Duodenal mucosa (tissue), 2 donors: ENCODE data around the gene STK17A.

Experiments used
- H3K27ac ChIP-seq: one replicate; pipeline ENCODE4 v1.7.0; 2013; ENCODE audit warnings: low read depth, low read length
- H3K27me3 ChIP-seq, 2 donors: one replicate each; pipeline ENCODE4 v1.7.0; 2013; ENCODE audit warnings: low read length in 2 of 2, control low read depth in 1 of 2; ENCODE audit not compliant: insufficient read depth in 2 of 2, control insufficient read depth in 1 of 2
- H3K36me3 ChIP-seq, 2 donors: one replicate each; pipeline ENCODE4 v1.7.0; 2013; ENCODE audit warnings: low read length in 2 of 2, control low read depth in 1 of 2; ENCODE audit not compliant: insufficient read depth in 2 of 2, control insufficient read depth in 1 of 2
- H3K4me1 ChIP-seq, 2 donors: one replicate each; pipeline ENCODE4 v1.7.0; 2013; ENCODE audit warnings: low read length in 2 of 2, control low read depth in 1 of 2; ENCODE audit not compliant: insufficient read depth in 2 of 2, control insufficient read depth in 1 of 2
- H3K4me3 ChIP-seq, 2 donors: one replicate each; pipeline ENCODE4 v1.7.0; 2013; ENCODE audit warnings: low read length in 2 of 2, low read depth in 1 of 2
- H3K9ac ChIP-seq, 2 donors: one replicate each; pipeline ENCODE4 v1.7.0; 2013; ENCODE audit warnings: low read length in 2 of 2, low read depth in 1 of 2
- H3K9me3 ChIP-seq, 2 donors: one replicate each; pipeline ENCODE4 v1.7.0; 2013; ENCODE audit warnings: low read length in 2 of 2, control low read depth in 1 of 2; ENCODE audit not compliant: control insufficient read depth in 1 of 2

The STK17A gene

DNA sequence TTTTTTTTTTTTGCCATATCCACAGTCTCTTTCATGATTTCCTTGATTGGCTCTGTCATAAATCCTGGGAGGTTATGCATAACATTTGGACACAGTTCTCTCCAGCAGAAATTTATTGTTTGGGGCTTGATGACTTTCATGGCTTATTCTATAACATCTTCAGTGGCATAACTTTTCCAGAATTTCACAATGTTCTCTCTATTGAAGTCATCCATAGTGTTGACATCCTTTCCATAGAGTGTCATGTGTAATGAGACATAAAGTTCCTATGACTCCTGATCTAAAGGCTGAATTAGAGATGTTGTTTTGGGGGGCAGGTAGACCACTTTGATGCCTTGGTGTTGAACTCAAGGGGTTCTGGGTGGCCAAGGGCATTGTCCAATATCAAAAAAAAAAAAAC, 36.7 kb upstream of the STK17A start:
- Histone ChIP-seq H3K4me3 (no peak overlapping the region), H3K9ac (no peak overlapping the region), H3K9me3 (peaks cover 0 to 2% of the 10 kb centered on the region in 2 donors)

DNA sequence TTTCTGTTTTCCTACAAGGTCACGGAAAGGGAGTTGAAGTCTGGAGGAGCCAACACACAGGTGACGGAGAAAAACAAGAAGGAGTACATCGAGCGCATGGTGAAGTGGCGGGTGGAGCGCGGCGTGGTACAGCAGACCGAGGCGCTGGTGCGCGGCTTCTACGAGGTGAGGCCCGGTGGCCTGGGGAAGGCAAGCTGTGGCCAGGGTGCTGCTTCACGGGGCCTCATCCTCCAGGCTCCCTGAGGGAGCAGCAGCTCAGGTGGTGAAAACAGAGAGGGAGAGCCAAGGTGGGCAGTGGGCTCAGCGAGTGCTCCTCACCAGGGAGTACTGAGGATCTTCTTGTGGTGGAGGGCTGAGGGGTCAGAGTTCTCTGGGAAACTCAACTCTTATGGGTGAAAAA, 32.5 kb upstream of the STK17A start:
- H3K27me3 ChIP-seq = no peaks in the 10 kb centered on the region
- no peaks in the 10 kb centered on the region for H3K36me3 ChIP-seq
- H3K27ac ChIP-seq = no peak overlapping the region
- peaks cover 0 to 2% of the 10 kb centered on the region in 2 donors for H3K9me3 ChIP-seq
- H3K4me3 ChIP-seq = no peak overlapping the region
- peaks cover 0 to 4% of the 10 kb centered on the region in 2 donors for H3K4me1 ChIP-seq
- no peak overlapping the region for H3K9ac ChIP-seq

More for the DNA sequence above, 36.7 kb upstream of the STK17A start:
- no peaks in the 10 kb centered on the region for H3K4me1 ChIP-seq
- no peaks in the 10 kb centered on the region for H3K27me3 ChIP-seq
- no peaks in the 10 kb centered on the region for H3K36me3 ChIP-seq
- H3K27ac ChIP-seq = no peak overlapping the region

DNA sequence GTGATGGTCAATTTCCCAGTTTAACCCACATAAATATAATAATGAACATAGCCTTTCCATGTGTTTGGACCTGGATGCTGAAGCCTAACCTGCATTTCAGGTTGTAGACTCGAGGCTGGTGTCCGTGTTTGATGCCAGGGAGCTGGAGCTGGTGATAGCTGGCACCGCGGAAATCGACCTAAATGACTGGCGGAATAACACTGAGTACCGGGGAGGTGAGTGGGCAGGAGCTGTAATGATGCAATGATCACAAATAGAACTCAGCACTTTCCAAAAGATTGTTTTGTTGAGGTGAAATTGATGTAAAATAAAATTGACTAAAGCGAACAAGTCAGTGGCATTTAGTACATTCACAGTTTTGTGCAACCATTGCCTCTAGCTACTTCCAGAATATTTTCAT, 30.8 kb upstream of the STK17A start:
- Histone ChIP-seq H3K4me3 (no peak overlapping the region), H3K36me3 (no peaks in the 10 kb centered on the region), H3K9me3 (no peaks in the 10 kb centered on the region), H3K27me3 (no peaks in the 10 kb centered on the region), H3K27ac (no peak overlapping the region), H3K9ac (no peak overlapping the region), H3K4me1 (peaks cover 0 to 4% of the 10 kb centered on the region in 2 donors)

DNA sequence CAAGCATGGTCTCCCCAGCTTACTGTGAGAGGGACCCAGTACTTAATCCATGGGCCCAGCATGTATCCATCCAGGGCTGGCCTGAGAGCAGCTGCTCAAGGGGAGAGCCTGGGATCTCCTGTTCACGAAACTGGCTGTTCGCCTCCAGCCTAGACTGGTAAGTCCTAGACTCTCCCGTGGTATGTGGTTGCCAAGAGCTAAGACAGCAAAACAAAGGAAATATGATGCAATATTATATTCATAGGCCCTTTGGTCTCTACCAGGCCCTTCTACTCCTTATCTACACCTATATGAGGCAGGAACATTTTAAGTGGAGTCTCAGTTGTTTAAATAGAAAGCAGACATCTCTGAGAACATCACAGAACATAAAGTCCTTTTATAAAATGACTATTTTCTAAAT, 28.9 kb upstream of the STK17A start:
- Histone ChIP-seq H3K4me3 (no peak overlapping the region), H3K27me3 (no peaks in the 10 kb centered on the region), H3K4me1 (peaks cover 0 to 4% of the 10 kb centered on the region in 2 donors), H3K9me3 (no peaks in the 10 kb centered on the region), H3K27ac (no peak overlapping the region), H3K9ac (no peak overlapping the region), H3K36me3 (no peaks in the 10 kb centered on the region)

GRCh38 chr7:43554423-43554822, 28.5 kb upstream of the STK17A start:
- Histone ChIP-seq H3K4me3 (no peak overlapping the region), H3K36me3 (no peaks in the 10 kb centered on the region), H3K9ac (no peak overlapping the region), H3K9me3 (no peaks in the 10 kb centered on the region), H3K27ac (no peak overlapping the region), H3K4me1 (peaks cover 0 to 4% of the 10 kb centered on the region in 2 donors), H3K27me3 (no peaks in the 10 kb centered on the region)

DNA sequence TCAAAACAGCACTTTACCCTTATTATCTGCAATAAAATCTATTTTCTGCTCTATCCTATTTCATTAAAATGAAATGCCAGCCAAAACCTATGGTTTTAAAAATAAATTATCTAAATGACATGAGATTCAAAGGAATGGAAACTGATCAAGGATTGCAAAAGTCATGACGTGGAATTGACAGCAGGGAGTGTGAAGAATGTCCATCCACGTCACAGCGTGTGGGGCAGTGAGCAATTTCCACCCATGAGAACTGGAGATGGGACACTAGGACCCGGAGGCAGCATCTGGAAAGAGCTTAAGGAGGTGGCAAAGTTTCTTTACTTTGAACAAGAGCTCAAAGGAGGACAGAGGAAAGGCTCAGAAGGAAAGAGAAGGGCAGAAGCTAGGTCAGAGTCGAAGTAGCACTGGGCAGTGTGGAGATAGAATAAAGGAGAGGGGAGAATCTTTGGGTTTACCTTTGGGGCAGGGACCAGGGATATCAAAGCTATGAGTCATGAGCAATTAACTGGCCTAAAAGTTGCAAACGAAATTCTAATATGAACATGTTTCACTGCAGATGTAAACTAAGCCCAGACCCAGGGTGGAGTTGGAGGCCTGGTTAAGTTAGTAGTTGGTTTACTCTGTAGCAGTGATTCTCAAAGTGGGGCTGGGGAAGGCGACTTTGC, 24.9 kb upstream of the STK17A start:
- H3K4me1 ChIP-seq = peaks cover 0 to 4% of the 10 kb centered on the region in 2 donors
- H3K36me3 ChIP-seq = no peaks in the 10 kb centered on the region
- H3K9me3 ChIP-seq = no peaks in the 10 kb centered on the region
- H3K27ac ChIP-seq = no peak overlapping the region
- peaks cover 0 to 5% of the 10 kb centered on the region in 2 donors for H3K27me3 ChIP-seq
- H3K9ac ChIP-seq = no peak overlapping the region
- no peak overlapping the region for H3K4me3 ChIP-seq

DNA sequence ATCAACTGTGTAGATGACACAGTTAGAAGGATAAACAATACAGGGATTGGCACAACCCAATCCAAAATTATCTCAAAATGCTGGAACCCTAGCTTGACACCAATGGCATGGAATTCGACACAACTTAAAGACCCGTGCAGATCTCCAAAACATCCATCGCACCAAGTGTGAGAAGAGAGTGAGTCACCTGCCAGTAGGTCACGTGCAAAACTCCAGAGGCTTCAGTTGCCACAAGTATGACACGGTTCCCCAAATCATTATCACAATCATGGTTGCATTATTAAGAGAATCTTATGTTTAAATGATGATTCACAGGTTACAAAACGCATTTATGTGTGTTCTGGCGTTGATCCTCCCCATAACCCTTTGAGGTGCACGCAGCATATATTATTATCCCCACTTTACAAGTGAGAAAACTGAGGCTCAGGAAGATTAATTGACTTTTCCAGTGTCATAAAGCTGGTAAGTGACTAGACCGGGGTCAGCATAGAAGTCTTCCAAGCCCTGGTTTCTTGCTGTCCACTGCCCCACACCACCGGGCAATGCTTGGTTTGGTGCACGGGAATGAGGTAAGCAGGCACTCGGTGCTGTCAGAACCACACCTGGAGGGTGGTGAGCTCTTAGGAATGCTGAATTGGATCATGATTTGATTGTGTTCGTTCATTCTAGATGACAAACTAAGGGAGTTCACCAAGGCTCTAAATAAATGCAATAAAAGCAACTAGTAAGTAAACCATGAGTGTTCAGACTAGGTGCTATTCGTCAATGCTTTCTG, 23.6 kb upstream of the STK17A start:
- no peaks in the 10 kb centered on the region for H3K4me1 ChIP-seq
- H3K27ac ChIP-seq = no peak overlapping the region
- no peaks in the 10 kb centered on the region for H3K36me3 ChIP-seq
- no peak overlapping the region for H3K4me3 ChIP-seq
- no peaks in the 10 kb centered on the region for H3K9me3 ChIP-seq
- peaks cover 0 to 5% of the 10 kb centered on the region in 2 donors for H3K27me3 ChIP-seq
- H3K9ac ChIP-seq = no peak overlapping the region

DNA sequence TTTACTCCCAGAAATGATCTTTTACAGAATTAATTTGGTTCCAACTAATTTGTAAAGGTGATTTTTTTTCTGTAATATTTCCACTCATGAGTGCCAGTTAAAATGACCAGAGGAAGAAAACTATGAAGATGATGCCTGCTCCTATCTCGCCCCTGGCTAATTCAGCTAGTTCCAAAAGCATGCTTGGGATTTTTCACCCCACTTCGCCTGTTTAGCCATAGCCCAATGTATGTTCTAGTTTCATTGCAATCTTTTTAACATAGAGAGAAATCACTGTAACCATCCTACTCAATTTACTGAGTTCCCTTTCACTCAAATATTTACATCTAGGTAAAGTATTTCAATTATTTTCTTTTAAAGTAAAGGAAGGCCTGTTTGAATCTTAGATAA, 23.0 kb upstream of the STK17A start:
- Histone ChIP-seq H3K27ac (no peak overlapping the region), H3K4me1 (no peaks in the 10 kb centered on the region), H3K9me3 (no peaks in the 10 kb centered on the region), H3K9ac (no peak overlapping the region), H3K36me3 (no peaks in the 10 kb centered on the region), H3K27me3 (peaks cover 0 to 5% of the 10 kb centered on the region in 2 donors), H3K4me3 (no peak overlapping the region)

DNA sequence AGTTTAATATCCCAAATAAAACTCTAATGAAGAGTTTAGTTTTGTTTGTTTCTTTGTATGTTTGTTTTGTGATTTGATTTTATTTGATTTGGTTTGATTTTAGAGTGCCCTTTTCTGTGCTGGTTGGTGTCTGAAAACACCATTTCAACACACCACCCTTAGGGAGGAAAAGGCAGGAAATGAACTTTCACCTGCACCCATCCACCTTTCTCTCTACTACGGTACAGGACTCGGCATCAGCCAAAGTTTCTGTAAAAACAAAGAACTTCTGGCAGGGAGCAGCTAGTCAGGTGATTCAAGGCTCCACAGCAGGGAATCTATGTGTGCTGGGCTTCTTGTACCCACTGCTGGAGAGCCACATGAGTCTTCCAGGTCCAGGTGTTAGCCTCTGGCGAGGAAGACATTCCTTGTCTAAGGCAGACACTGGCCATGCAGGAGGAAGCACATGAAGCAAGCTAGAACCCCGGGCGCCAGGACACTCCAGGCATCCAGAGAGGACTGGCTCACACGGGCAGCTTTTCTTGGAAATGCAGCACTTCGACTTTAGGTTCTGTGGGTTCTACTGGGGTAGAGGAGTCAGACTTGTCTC, 22.1 kb upstream of the STK17A start:
- no peaks in the 10 kb centered on the region for H3K4me1 ChIP-seq
- peaks cover 0 to 7% of the 10 kb centered on the region in 2 donors for H3K27me3 ChIP-seq
- no peak overlapping the region for H3K4me3 ChIP-seq
- H3K9ac ChIP-seq = no peak overlapping the region
- H3K36me3 ChIP-seq = no peaks in the 10 kb centered on the region
- no peak overlapping the region for H3K27ac ChIP-seq
- H3K9me3 ChIP-seq = no peaks in the 10 kb centered on the region

DNA sequence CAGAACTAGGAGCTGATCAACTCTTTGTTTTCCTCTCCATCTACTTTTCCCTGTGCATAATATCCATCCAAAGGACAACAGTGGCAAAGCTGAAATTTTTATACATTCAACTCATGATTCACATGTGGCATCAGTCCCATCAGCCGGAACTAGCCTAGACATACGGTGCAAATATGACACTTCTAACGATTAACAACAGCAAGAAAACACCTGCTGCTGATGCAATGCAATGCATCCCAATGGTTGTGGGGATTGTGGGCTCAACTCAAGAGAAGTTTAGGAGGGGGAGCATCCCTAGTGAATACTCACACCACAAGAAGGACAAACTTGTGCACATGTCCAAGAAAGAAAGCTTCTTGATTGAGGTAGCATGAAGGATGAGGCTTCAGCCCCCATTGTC, 20.5 kb upstream of the STK17A start:
- Histone ChIP-seq H3K4me1 (no peaks in the 10 kb centered on the region), H3K36me3 (no peaks in the 10 kb centered on the region), H3K27me3 (peaks cover 0 to 8% of the 10 kb centered on the region in 2 donors), H3K27ac (no peak overlapping the region), H3K4me3 (no peak overlapping the region), H3K9me3 (no peaks in the 10 kb centered on the region), H3K9ac (no peak overlapping the region)
